Gastroesophageal sphincter (tissue), 4 donors: ENCODE data around the gene C11orf52. TPM values are rescaled to one million over a fixed set of nuclear protein-coding genes. Genes with fewer than 3 reads are reported as not detected.

Experiments used
- ATAC-seq: fragments of 150-250 bp; one replicate; pipeline ENCODE4 v1.9.1; 2016; ENCODE audit warnings: mild to moderate bottlenecking, moderate library complexity
- H3K27ac ChIP-seq, 4 donors: fragments of 200-600 bp; sonication (generic) in 3 of 4; 1 replicate in 3 of 4; 2 replicates in 1 of 4; pipeline ENCODE4 v1.5.1; 2016 to 2019
- H3K27me3 ChIP-seq: fragments of 200-600 bp; sonication (generic); one replicate; pipeline ENCODE4 v1.5.1; 2019
- H3K36me3 ChIP-seq, 2 donors: fragments of 200-600 bp; sonication (generic); one replicate each; pipeline ENCODE4 v1.5.1; 2019; ENCODE audit warnings: control low read depth in 1 of 2
- H3K4me1 ChIP-seq, 3 donors: fragments of 200-600 bp; sonication (generic); 1 replicate in 2 of 3; 2 replicates in 1 of 3; pipeline ENCODE4 v1.5.1; 2016 to 2019; ENCODE audit warnings: control low read depth in 2 of 3
- H3K4me3 ChIP-seq, 2 donors: fragments of 200-600 bp; sonication (generic); one replicate each; pipeline ENCODE4 v1.5.1; 2019; ENCODE audit warnings: mild to moderate bottlenecking in 1 of 2, moderate library complexity in 1 of 2
- H3K9me3 ChIP-seq, 3 donors: fragments of 200-600 bp; sonication (generic); one replicate each; pipeline ENCODE4 v1.5.1; 2017 to 2019; ENCODE audit warnings: control low read depth in 2 of 3
- CTCF ChIP-seq, 4 experiments: fragments of 200-600 bp in 2 of 4; fragments of 450-650 bp in 2 of 4; sonication (generic) in 1 of 4; IDR thresholded peaks; one replicate each; pipeline ENCODE4 v1.5.1; 2017 to 2019; ENCODE audit warnings: antibody characterized with exemption in 4 of 4, mild to moderate bottlenecking in 2 of 4, moderate library complexity in 2 of 4
- EP300 ChIP-seq: sonication (generic); formaldehyde crosslinking; IDR thresholded peaks from one replicate; pipeline ENCODE4 v1.6.1; 2017; ENCODE audit warnings: antibody characterized with exemption, mild to moderate bottlenecking
- POLR2A ChIP-seq, 2 donors: fragments of 450-650 bp; IDR thresholded peaks; one replicate each; pipeline ENCODE4 v1.6.1; 2017; ENCODE audit warnings: antibody characterized with exemption in 2 of 2, mild to moderate bottlenecking in 2 of 2, moderate library complexity in 1 of 2
- POLR2AphosphoS5 ChIP-seq: sonication (generic); formaldehyde crosslinking; IDR thresholded peaks from one replicate; pipeline ENCODE4 v1.6.1; 2017; ENCODE audit warnings: antibody characterized with exemption
- WGBS, 2 donors: methylation state at CpG; one replicate each; pipeline ENCODE4 v1.1.5; 2018; ENCODE audit warnings: low coverage in 1 of 2; 5-methylcytosine and 5-hydroxymethylcytosine counted together
- total RNA-seq, 4 donors: library from RNA; depleted of rRNA; stranded (reverse); fragments of >200 nt; gene quantifications; one replicate each; pipeline ENCODE4 v1.1.0, GENCODE V29; 2016

The C11orf52 gene
- total RNA-seq, 4 donors from 2014 or later = 2.4 to 3.3 (median 3.1) TPM; not detected in 1

DNA sequence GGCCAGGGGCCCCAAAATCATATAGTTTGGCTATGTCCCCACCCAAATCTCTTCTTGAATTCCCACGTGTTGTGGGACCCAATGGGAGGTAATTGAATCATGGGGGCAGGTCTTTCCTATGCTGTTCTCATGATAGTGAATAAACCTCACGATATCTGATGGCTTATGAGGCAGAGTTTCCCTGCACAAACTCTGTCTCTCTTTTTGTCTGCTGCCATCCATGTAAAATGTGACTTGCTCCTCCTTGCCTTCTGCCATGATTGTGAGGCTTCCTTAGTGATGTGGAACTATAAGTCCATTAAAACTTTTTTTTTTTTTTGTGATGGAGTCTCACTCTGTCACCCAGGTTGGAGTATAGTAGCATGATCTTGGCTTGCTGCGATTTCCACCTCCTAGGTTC, 32.9 kb downstream of the C11orf52 start:
- Histone ChIP-seq H3K9me3 (no peaks in the 10 kb centered on the region), H3K27ac (no peak overlapping the region), H3K27me3 (no peaks in the 10 kb centered on the region), H3K4me1 (peaks cover 0 to 5% (median 0%) of the 10 kb centered on the region in 3 donors), H3K36me3 (no peaks in the 10 kb centered on the region), H3K4me3 (no peak overlapping the region)
- ATAC-seq = no peak
- TF ChIP-seq EP300 = no peak
- no peak for TF ChIP-seq POLR2A (IDR thresholded peaks at IDR 0.05)
- TF ChIP-seq CTCF (IDR thresholded peaks at IDR 0.05) = no peak
- no peak for TF ChIP-seq POLR2AphosphoS5
- WGBS, 2 donors = 89 to 98% methylated on average over 3 of the region's 3 CpGs

- peaks cover 0 to 4% of the 10 kb centered on the region in 2 donors for H3K36me3 ChIP-seq
- no peak overlapping the region for H3K27ac ChIP-seq
- H3K4me1 ChIP-seq = no peaks in the 10 kb centered on the region
- ATAC-seq = no peak
- 89 to 94% methylated on average over 3 of the region's 4 CpGs for WGBS, 2 donors
- no peaks in the 10 kb centered on the region for H3K27me3 ChIP-seq
- TF ChIP-seq CTCF (IDR thresholded peaks at IDR 0.05) (no peak), POLR2AphosphoS5 (no peak), EP300 (no peak), POLR2A (IDR thresholded peaks at IDR 0.05) (no peak)
- H3K4me3 ChIP-seq = no peak overlapping the region
- no peaks in the 10 kb centered on the region for H3K9me3 ChIP-seq
Observed at GRCh38 chr11:111954154-111954553, 35.4 kb downstream of the C11orf52 start.

DNA sequence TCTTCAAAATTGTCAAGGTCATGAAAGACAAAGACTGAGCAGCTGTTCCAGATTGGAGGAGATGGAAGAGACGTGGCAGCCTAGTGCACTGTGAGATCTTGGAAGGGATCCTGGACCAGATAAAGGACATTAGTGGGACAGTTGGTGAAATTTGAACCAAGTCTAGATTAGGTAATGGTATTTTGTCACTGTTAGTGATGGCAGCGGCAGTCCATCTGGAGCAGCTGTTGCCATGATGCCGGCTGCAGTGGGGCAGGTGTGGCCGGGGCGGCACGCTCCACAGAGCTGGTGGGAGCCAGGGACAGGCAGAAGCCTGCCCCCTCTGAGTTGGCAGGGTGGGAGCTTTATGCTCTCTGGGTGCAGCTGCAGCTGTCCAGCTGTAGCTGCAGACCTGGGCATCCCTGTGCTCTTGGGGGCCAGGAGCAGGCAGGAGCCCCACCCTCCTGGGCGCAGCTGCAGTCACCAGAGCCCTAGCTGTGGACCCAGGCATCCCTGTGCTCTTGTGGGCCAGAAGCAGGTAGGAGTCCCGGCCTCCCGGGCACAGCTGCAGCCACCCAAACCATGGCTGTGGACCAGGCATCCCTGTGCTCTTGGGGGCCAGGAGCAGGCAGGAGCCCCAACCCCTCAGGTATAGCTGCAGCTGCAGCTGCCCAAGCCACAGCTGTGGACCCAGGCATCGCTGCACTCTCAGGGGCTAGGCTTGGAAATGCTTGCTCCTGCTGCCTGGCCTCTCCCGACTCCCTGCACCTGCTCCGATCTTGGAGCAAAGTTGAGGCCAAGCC, 39.1 kb downstream of the C11orf52 start:
- Histone ChIP-seq H3K9me3 (no peaks in the 10 kb centered on the region), H3K4me1 (no peaks in the 10 kb centered on the region), H3K36me3 (peaks cover 0 to 6% of the 10 kb centered on the region in 2 donors), H3K27me3 (no peaks in the 10 kb centered on the region), H3K27ac (no peak overlapping the region), H3K4me3 (no peak overlapping the region)
- TF ChIP-seq EP300 (no peak), CTCF (IDR thresholded peaks at IDR 0.05) (no peak), POLR2AphosphoS5 (no peak), POLR2A (IDR thresholded peaks at IDR 0.05) (no peak)
- no peak for ATAC-seq
- 90 to 100% methylated on average over 1 to 2 of the region's 12 CpGs for WGBS, 2 donors

DNA sequence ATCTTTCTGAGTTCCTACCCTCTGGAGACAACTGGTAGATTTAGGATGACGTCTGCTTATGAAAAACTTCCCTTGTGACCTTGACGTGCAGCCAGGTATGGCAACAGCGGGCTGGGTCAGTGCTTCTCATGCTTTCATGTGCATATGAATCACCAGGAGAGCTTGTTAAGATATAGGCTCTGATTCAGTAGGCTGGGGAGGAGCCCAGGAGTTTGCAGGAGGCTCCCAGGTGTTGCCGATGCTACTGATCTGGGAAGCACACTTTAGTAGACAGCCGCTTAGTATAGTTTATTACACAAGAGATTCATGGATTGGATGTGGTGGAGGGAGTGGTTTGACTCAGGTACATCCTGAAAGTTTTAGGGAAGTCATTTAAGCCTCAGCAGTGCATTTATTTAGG, 42.2 kb downstream of the C11orf52 start:
- WGBS, 2 donors = 78 to 83% methylated on average over 2 to 3 of the region's 5 CpGs
- H3K9me3 ChIP-seq = no peaks in the 10 kb centered on the region
- peaks cover 0 to 6% of the 10 kb centered on the region in 2 donors for H3K36me3 ChIP-seq
- no peaks in the 10 kb centered on the region for H3K4me1 ChIP-seq
- ATAC-seq = no peak
- H3K27ac ChIP-seq = no peak overlapping the region
- no peak for TF ChIP-seq EP300
- TF ChIP-seq CTCF (IDR thresholded peaks at IDR 0.05) = no peak
- TF ChIP-seq POLR2A (IDR thresholded peaks at IDR 0.05) = no peak
- no peak for TF ChIP-seq POLR2AphosphoS5
- no peaks in the 10 kb centered on the region for H3K27me3 ChIP-seq
- H3K4me3 ChIP-seq = no peak overlapping the region
